ENCODE measurements around the gene KCTD14. TPM values are rescaled to one million over a fixed set of nuclear protein-coding genes. Genes with fewer than 3 reads are reported as not detected.

Gene KCTD14
- total RNA-seq, 4 donors from 2014 or later, result 3.3 to 7.1 (median 5.9) TPM

DNA sequence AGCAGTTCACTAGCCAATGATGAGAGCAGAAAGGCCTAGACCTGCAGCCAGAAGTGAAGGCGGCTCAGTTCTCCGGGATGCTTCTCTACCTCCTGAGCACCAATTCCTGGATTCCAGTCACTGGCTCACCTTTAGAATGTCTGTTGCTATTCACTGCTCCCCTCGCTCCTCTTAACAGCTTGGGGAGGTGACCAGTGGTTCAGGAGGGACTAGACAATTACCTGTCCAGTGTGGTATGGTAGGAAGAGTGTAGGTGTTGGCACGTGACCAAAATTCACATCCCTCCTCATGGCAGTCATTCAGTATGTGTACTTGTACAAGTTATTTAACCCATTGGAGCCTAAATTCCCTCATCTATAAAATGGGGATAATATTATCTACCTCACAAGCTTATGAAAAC lies 44.6 kb upstream of the KCTD14 start:
- no peak for DNase-seq
- H3K4me3 ChIP-seq, result no peak overlapping the region
- H3K4me1 ChIP-seq, result no peaks in the 10 kb centered on the region
- H3K27ac ChIP-seq, result no peak overlapping the region
- H3K36me3 ChIP-seq, result peaks cover 0 to 49% (median 0%) of the 10 kb centered on the region in 3 donors
- no peaks in the 10 kb centered on the region for H3K9me3 ChIP-seq
- no peak for TF ChIP-seq POLR2A (IDR thresholded peaks at IDR 0.05)
- TF ChIP-seq, protein P1, sequence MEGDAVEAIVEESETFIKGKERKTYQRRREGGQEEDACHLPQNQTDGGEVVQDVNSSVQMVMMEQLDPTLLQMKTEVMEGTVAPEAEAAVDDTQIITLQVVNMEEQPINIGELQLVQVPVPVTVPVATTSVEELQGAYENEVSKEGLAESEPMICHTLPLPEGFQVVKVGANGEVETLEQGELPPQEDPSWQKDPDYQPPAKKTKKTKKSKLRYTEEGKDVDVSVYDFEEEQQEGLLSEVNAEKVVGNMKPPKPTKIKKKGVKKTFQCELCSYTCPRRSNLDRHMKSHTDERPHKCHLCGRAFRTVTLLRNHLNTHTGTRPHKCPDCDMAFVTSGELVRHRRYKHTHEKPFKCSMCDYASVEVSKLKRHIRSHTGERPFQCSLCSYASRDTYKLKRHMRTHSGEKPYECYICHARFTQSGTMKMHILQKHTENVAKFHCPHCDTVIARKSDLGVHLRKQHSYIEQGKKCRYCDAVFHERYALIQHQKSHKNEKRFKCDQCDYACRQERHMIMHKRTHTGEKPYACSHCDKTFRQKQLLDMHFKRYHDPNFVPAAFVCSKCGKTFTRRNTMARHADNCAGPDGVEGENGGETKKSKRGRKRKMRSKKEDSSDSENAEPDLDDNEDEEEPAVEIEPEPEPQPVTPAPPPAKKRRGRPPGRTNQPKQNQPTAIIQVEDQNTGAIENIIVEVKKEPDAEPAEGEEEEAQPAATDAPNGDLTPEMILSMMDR (IDR thresholded peaks at IDR 0.05), result no peak
- no peaks in the 10 kb centered on the region for H3K27me3 ChIP-seq

DNA sequence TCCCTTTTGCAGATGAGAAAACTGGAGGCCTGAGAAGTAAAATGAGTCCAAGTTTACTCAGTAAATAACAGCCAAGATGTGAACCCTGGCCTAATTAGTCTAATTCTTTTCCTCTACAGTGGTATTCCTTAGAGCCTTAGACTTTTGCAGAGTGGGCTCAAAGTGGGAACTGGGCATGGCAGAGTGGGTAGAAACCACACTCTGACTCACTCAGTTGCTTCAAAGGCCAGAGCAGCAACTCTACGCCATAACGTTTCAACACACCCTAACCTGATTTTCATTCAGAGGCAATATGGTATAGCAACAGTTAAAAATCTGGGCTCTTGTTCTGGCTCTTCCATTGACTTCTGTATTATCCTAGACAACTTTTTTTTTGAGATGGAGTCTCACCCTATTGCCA lies 43.4 kb upstream of the KCTD14 start:
- H3K27ac ChIP-seq, result no peak overlapping the region
- no peaks in the 10 kb centered on the region for H3K9me3 ChIP-seq
- TF ChIP-seq, protein P1 (IDR thresholded peaks at IDR 0.05), result no peak
- no peak for TF ChIP-seq POLR2A (IDR thresholded peaks at IDR 0.05)
- DNase-seq, result no peak
- H3K27me3 ChIP-seq, result no peaks in the 10 kb centered on the region
- no peaks in the 10 kb centered on the region for H3K4me1 ChIP-seq
- H3K36me3 ChIP-seq, result peaks cover 0 to 37% (median 0%) of the 10 kb centered on the region in 3 donors
- H3K4me3 ChIP-seq, result no peak overlapping the region

DNA sequence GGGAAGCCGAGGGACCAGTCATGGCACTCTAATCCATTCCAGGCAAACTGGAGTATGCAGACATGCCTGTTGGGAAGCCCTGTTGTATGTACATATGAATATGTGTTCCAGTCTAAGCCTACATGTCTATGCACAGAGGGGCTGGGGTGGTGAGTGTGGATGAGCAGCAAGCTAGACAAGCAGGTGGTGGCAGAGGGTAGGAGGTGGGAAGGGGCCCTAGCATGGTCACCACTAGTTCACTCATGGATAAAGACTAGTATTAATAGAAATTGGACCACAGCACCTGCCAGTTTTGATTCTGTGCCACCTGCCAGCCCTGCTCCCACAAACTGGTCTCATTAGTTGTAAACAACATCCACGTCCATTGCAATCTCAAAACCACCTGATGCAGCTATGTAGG lies 42.1 kb upstream of the KCTD14 start:
- Histone ChIP-seq H3K36me3 (peaks cover 0 to 28% (median 0%) of the 10 kb centered on the region in 3 donors), H3K4me1 (no peaks in the 10 kb centered on the region), H3K9me3 (no peaks in the 10 kb centered on the region), H3K4me3 (no peak overlapping the region), H3K27ac (no peak overlapping the region), H3K27me3 (no peaks in the 10 kb centered on the region)
- TF ChIP-seq, protein P1 (IDR thresholded peaks at IDR 0.05), result no peak
- TF ChIP-seq POLR2A (IDR thresholded peaks at IDR 0.05), result no peak
- no peak for DNase-seq

DNA sequence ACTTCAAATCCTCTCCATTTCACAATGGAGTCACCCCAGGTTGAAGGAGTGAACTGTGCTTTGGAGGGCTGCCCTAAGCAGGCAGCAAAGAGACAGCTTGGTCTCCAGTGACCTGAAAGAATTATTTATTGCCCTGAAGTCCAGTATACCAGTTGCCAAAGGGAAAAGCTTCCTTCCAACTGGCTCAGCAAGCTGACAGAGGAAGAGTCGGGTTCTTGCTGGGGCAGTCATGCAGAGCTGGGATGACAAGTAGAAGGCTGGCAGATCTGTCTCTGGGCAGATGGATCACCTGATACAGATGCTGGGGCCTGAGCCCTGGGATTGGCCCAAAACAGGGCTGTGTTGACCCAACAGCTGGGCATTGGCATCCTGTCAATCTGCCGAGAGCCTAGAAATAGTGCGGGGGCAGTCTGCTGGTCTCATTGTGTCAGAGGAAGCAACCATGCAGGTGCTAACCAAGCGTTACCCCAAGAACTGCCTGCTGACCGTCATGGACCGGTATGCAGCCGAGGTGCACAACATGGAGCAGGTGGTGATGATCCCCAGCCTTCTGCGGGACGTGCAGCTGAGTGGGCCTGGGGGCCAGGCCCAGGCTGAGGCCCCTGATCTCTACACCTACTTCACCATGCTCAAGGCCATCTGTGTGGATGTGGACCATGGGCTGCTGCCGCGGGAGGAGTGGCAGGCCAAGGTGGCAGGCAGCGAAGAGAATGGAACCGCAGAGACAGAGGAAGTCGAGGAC lies 40.5 kb upstream of the KCTD14 start, which contains the start of gene THRSP:
THRSP (plus strand) TSS at position 422 of the 742 bp plus-strand sequence; CDS start at position 443, 21 bp downstream.
- no peaks in the 10 kb centered on the region for H3K27me3 ChIP-seq
- peaks cover 0 to 12% (median 0%) of the 10 kb centered on the region in 3 donors for H3K36me3 ChIP-seq
- no peak within 1 kb of the TSS for H3K4me3 ChIP-seq
- H3K4me1 ChIP-seq, result no peaks in the 10 kb centered on the region
- no peak for DNase-seq
- no peaks in the 10 kb centered on the region for H3K9me3 ChIP-seq
- no peak within 1 kb of the TSS for H3K27ac ChIP-seq
- TF ChIP-seq, protein P1 (IDR thresholded peaks at IDR 0.05), result no peak
- TF ChIP-seq POLR2A (IDR thresholded peaks at IDR 0.05), result no peak

DNA sequence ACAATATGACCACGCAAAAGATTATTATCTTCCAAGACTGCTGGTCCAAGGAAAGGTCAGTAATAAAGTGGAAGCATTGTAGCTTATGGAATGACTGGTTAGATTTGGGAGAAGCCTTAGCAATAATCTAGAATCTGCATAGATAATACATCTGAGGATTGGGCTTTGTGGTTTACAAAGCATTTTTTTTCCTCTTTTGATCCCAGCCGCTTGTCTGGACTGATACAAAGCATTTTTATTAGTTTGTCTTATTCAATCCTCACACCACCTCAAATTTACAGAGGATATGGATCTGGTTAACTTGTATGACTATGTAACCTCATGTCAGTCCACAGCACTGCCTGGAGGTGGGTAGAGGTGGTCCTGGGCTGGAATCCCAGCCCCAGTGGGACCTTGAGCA lies 39.6 kb upstream of the KCTD14 start:
- DNase-seq, result no peak
- Histone ChIP-seq H3K36me3 (peaks cover 0 to 5% (median 0%) of the 10 kb centered on the region in 3 donors), H3K27ac (no peak overlapping the region), H3K4me3 (no peak overlapping the region), H3K9me3 (no peaks in the 10 kb centered on the region), H3K4me1 (no peaks in the 10 kb centered on the region), H3K27me3 (no peaks in the 10 kb centered on the region)
- TF ChIP-seq POLR2A (IDR thresholded peaks at IDR 0.05), result no peak
- TF ChIP-seq, protein P1 (IDR thresholded peaks at IDR 0.05), result no peak
